ENCODE measurements around the gene MAD1L1.

- TF ChIP-seq CTCF (conservative IDR thresholded peaks at IDR 0.05; ENCODE audit: low read depth, low read length), result no peak
- no peak for TF ChIP-seq EZH2 (IDR thresholded peaks at IDR 0.05; ENCODE audit: borderline replicate concordance, low read depth, low read length, poor library complexity, severe bottlenecking)
These were observed 82.3 kb downstream of the MAD1L1 start for GRCh38 chr7:2150445-2150815.
